ENCODE measurements around the gene FKBP8.
A peak's percentile ranks its signal among the peaks of the same experiment; 100 is the strongest.
"Not testable (repeated sequence)": the region's sequence is repeated elsewhere in the genome, so short reads cannot be mapped to it uniquely, and the experiment has no call there.

The FKBP8 gene

DNA sequence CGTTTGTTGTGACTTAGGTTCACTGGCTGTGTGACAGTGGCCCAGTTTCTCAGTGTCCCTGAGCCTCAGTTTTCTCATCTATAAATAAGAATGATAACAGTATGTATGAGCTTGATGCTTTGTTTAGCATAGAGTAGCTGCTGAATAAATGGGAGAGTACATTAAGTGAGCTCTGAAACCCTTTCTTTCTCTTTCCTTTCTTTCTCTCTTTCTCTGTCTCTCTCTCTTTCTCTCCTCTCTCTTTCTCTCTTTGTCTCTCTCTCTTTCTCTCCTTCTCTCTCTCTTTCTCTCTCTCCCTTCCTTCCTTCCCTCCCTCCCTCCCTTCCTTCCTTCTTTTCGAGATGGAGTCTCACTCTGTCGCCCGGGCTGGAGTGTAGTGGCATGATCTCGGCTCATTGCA is 16.3 kb upstream of the FKBP8 start:
- peak overlapping the region; percentile 90 for H3K4me2 ChIP-seq
- H3K27ac ChIP-seq = no peak overlapping the region
- TF ChIP-seq Cebpa-rat (IDR thresholded peaks at IDR 0.05) = no peak
- H3K4me3 ChIP-seq = no peak overlapping the region
- peaks cover 45% of the 10 kb centered on the region for H3K36me3 ChIP-seq
- no peaks in the 10 kb centered on the region for H3K27me3 ChIP-seq
- H4K20me1 ChIP-seq = peaks cover 23% of the 10 kb centered on the region
- H3K4me1 ChIP-seq = peaks cover 24% of the 10 kb centered on the region
- H3K9me3 ChIP-seq = no peaks in the 10 kb centered on the region
- H3K9ac ChIP-seq = peak overlapping the region; percentile 38; the same call in 1 of the 2 replicates

DNA sequence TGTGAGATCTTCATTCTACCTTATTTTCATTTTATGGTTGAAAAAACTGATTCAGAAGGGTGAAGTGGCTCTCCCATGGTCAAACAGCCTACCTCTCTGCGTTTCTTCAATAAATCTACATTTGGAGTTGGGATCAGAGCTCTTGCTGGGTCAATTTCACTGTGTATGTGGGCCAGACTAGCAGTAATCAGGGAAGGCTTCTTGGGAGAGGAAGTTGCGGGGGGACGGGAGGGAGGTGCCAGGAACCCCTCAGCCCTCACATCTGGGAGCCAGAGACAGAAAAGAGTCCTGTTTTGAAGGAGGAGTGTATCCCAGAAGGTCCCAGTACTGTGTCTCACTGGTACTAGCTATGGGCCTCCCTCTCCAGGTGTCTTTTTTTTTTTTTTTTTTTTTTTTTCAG is 15.2 kb upstream of the FKBP8 start:
- Histone ChIP-seq H3K27me3 (no peaks in the 10 kb centered on the region), H3K9ac (peak overlapping the region; percentile 91), H3K9me3 (no peaks in the 10 kb centered on the region), H3K4me1 (peaks cover 24% of the 10 kb centered on the region), H4K20me1 (peaks cover 23% of the 10 kb centered on the region), H3K36me3 (peaks cover 34% of the 10 kb centered on the region), H3K4me2 (peak overlapping the region; percentile 90), H3K27ac (peak overlapping the region; percentile 93), H3K4me3 (peak overlapping the region; percentile 96)
- TF ChIP-seq Cebpa-rat (IDR thresholded peaks at IDR 0.05) = no peak

DNA sequence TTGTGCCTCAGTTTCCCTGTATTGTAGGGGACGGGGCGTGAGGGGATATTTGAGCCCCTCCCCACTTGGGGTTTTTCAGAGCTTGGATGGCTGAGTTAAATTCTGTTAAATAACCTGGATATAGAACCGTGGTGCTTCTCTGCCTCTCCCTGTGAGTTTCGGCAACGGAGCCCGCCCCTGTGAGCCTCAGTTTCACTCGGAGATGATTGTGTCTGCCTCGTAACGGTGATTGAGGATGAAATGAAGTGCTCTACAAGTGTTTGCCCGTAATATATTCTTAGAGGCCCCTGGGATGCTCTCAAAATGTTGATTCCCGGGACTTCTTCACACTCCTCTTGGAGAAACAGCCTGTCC is 14.8 kb upstream of the FKBP8 start:
- Histone ChIP-seq H3K4me2 (peak overlapping the region; percentile 90), H3K4me1 (peaks cover 24% of the 10 kb centered on the region), H3K36me3 (peaks cover 30% of the 10 kb centered on the region), H4K20me1 (peaks cover 23% of the 10 kb centered on the region), H3K27ac (peak overlapping the region; percentile 93), H3K4me3 (peak overlapping the region; percentile 96), H3K27me3 (no peaks in the 10 kb centered on the region), H3K9me3 (no peaks in the 10 kb centered on the region), H3K9ac (peak overlapping the region; percentile 91)
- no peak for TF ChIP-seq Cebpa-rat (IDR thresholded peaks at IDR 0.05)

DNA sequence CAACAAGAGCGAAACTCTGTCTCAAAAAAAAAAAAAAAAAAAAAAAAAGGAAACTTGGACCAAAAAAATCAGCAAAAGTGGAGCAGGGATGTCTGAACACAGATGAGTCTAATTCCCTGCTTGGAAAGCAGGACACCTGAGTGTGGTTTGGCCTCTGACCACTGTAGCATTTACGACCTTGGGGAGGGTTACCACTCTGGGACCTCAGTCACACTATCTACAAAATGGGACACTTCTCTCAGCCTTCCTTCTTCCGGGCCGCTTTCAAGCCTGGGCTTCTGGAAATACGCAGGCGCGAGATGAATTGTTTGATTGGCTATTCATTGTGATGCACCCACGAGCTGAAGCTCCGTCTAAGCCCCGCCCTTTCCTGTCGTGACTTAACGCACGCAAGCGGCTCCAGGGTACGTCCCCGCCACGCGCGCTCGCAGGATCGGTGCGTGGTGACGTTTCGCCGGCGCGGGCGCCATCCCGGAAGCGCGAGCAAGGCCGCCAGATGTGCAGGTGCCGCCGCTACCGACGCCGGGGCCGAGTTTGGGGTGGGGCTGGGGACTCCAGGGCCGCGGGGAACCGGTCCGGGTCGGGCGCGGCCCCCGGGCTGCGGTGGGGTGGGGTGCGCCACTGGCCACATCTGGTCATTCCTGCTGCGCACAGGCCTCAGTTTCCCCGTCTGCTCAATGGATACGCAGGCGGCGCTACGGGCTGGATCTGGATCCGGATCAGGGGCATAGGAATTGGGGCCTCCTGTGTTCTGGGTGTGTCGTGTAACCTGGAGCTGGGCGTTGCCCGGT is 14.2 kb upstream of the FKBP8 start, which contains the start of gene KXD1:
Gene KXD1 (plus strand): TSS at position 460 of the 791 bp plus-strand sequence. CDS start 4,187 bp downstream, outside the sequence.
- Histone ChIP-seq H3K27ac (peak within 1 kb of the TSS; percentile 93), H3K9me3 (no peaks in the 10 kb centered on the region), H3K9ac (peak within 1 kb of the TSS; percentile 91), H3K4me3 (peak within 1 kb of the TSS; percentile 96), H3K4me1 (peaks cover 24% of the 10 kb centered on the region), H4K20me1 (peaks cover 23% of the 10 kb centered on the region), H3K27me3 (no peaks in the 10 kb centered on the region), H3K4me2 (peak within 1 kb of the TSS; percentile 90), H3K36me3 (peaks cover 24% of the 10 kb centered on the region)
- no peak for TF ChIP-seq Cebpa-rat (IDR thresholded peaks at IDR 0.05)

DNA sequence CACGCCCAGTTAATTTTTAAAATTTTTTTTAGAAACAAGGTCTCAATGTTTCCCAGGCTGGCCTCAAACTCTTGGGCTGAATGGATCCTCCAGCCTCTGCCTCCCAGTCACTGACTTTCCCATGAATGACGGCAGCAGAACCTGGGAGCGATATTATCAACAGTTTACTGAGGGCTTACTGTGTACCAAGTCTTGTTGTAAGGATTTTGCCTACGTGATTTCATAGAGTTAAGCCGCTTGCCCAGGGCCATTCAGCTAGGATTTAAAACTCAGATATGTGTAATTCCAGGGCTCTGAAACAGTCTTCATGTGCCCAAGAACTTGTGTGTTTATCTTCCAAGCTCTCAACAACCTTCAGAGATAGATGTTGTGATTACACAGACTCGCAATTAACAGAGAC is 8.3 kb upstream of the FKBP8 start:
- Histone ChIP-seq H3K36me3 (no peaks in the 10 kb centered on the region), H3K4me2 (no peak overlapping the region), H4K20me1 (no peaks in the 10 kb centered on the region), H3K9me3 (no peaks in the 10 kb centered on the region), H3K4me3 (no peak overlapping the region), H3K27ac (no peak overlapping the region), H3K4me1 (peaks cover 3% of the 10 kb centered on the region), H3K9ac (no peak overlapping the region), H3K27me3 (no peaks in the 10 kb centered on the region)
- TF ChIP-seq Cebpa-rat (IDR thresholded peaks at IDR 0.05) = no peak

DNA sequence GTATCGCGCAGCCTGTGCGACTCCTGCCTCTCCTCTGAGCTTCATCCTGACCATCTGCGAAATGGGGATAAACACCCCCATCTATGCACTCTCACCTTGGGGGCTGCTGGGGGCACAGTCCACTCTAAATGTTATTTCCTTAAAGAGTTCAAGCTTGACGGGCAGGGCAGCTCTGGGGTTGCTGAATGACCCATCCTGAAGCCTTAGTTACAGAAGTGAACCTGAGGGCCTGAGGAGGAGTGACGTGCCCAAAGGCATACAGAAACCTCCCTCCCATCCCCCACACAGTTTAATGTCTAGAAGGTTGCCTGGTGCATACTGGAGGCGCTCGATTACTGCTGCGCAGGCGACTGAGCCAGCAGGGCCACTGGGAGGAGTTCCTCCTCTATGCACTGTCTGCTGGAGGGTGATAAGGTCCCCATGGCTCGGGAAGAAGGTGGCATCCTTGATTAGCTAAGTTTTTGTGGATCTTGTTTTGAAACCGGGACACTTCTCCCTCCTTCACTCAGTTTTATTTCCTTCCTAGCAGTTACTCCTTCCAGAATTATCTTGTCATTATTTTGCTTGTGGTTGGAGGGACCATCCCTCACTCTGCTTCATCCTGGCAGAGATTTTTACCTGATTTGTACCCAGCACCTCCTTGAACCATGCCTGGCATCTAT is 572 bp upstream of the FKBP8 start:
- peak overlapping the region; percentile 23; the same call in 1 of the 2 replicates for H3K27ac ChIP-seq
- H3K36me3 ChIP-seq = peaks cover 30% of the 10 kb centered on the region
- 0 out of 2 replicates have a peak overlapping the region, but pooled peaks have one; percentile 63 for H3K9ac ChIP-seq

DNA sequence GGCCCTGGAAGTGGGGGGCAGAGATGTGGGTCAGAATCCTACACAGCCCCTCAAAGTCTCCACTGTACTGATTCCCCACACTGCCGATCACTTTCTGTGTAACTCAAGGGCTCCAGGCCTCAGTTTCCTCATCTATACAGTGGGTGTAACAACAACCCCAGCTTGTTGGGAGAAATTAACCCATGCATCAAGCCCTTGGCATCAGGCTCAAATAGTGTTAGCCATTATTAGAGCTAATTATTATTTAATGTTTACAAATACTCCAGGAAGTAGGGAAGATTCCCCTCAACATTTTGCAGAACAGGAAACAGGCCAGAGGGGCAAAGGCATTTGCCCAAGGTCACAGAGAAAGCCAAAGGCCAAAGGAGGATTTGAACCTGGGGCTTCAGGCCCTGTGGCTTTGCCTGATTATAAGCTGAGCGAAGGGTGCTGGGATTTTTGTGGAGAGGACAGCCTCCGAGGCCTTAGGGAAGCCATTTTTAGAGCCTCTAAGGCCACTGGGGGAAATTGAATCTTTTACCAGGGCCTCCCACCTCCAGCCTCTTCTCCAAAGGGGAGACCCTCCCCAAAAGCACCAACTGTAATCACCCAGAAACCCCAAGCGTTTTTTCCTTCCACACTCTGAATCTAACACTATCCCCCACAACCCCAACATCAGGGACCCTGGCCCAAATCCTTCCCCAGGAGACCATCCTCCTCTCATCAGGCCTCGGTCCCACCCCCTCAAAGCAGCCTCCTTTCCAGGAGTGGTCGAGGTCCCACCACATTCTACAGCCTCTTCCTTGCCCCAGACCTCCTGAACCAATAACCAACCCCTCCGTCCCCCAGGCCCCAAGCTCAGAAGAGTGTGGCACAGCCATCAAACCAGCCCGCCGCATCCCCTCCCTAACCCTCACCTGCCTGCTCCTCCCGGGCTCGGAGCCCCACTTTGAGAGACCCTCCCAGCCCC is 1.1 kb downstream of the FKBP8 start:
- H3K4me2 ChIP-seq = peak overlapping the region; percentile 94
- TF ChIP-seq Cebpa-rat (IDR thresholded peaks at IDR 0.05) = no peak
- H3K36me3 ChIP-seq = peaks cover 47% of the 10 kb centered on the region
- H4K20me1 ChIP-seq = peaks cover 10% of the 10 kb centered on the region
- peak overlapping the region; percentile 78 for H3K9ac ChIP-seq
- H3K9me3 ChIP-seq = no peaks in the 10 kb centered on the region
- peak overlapping the region; percentile 58 for H3K27ac ChIP-seq
- H3K4me1 ChIP-seq = peaks cover 23% of the 10 kb centered on the region
- no peaks in the 10 kb centered on the region for H3K27me3 ChIP-seq
- H3K4me3 ChIP-seq = peak overlapping the region; percentile 70

More for the DNA sequence above, 572 bp upstream of the FKBP8 start:
- Histone ChIP-seq H3K4me3 (peak overlapping the region; percentile 62), H3K27me3 (no peaks in the 10 kb centered on the region), H3K9me3 (no peaks in the 10 kb centered on the region), H3K4me2 (peak overlapping the region; percentile 88), H4K20me1 (peaks cover 10% of the 10 kb centered on the region), H3K4me1 (peaks cover 23% of the 10 kb centered on the region)
- TF ChIP-seq Cebpa-rat (IDR thresholded peaks at IDR 0.05) = no peak

DNA sequence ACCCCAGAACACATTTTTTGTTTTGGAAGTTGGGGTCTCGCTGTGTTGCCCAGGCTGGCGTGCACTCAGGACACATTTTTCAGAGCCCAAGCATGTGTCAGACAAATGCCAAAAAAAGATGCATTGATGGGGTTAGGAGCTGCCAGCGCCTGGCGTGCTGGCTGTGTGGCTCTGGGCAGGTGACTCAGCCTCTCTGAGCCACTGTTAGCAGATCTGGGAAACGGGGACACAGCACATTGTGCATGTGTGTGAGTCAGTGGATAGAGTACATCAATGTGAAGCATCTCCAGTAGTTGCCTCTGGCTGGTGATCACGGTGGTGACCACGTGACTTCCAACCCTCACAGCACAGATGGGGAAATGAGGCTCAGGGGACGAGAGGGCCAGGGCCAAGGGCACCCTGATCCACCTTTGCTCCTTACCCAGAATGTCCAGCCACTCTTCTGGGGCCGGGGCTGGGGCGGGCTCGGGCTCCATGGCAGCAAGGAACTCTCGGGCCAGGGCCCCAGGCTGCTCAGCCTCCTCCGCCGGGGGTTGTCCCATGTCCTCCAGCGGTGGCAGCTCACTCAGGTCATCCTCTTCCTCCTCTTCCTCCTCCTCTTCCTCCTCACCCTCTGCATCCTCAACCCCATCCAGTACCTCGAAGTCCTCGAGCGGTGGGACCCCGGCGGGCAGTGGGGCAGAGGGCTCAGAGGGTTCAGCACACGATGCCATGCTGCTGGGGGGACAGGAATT is 1.9 kb downstream of the FKBP8 start:
- Histone ChIP-seq H4K20me1 (peaks cover 16% of the 10 kb centered on the region), H3K4me2 (peak overlapping the region; percentile 94), H3K27me3 (no peaks in the 10 kb centered on the region), H3K4me3 (0 out of 2 replicates have a peak overlapping the region, but pooled peaks have one; percentile 70), H3K9ac (0 out of 2 replicates have a peak overlapping the region, but pooled peaks have one; percentile 6), H3K4me1 (peaks cover 23% of the 10 kb centered on the region), H3K9me3 (no peaks in the 10 kb centered on the region), H3K27ac (no peak overlapping the region), H3K36me3 (peaks cover 55% of the 10 kb centered on the region)
- no peak for TF ChIP-seq Cebpa-rat (IDR thresholded peaks at IDR 0.05)

DNA sequence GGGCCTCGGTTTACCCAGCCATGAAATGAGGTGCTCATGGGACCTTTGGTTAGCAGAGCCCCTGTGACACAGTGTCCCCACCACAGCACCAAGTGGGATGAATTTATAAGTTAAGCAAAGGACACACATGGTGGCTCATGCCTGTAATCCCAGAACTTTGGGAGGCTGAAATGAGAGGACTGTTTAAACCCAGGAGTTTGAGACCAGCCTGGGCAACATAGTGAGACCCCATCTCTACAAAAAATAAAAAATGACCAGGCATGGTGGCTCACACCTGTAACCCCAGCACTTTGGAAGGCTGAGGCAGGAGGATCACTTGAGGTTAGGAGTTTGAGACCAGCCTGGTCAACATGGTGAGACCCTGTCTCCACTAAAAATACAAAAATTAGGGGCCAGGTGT is 3.2 kb downstream of the FKBP8 start:
- Histone ChIP-seq H4K20me1 (peaks cover 21% of the 10 kb centered on the region), H3K36me3 (peaks cover 68% of the 10 kb centered on the region), H3K4me1 (peaks cover 23% of the 10 kb centered on the region)
- H3K9me3 ChIP-seq, H3K4me3 ChIP-seq, H3K27me3 ChIP-seq, H3K4me2 ChIP-seq, H3K9ac ChIP-seq, H3K27ac ChIP-seq: not testable (repeated sequence)
